Measurements from ENCODE around the gene MKRN3.
A peak's percentile ranks its signal among the peaks of the same experiment; 100 is the strongest.

The MKRN3 gene

GRCh38 chr15:23565395-23566070, at the start of gene MKRN3:
Gene MKRN3, plus strand, starts transcription at chr15:23565674. Its CDS starts 109 bp downstream, at chr15:23565783.
- DNase-seq (ENCODE audit: low spot score): peak; percentile 34

- no peak for DNase-seq (ENCODE audit: low spot score)
Measured at GRCh38 chr15:23516866-23517265, 48.6 kb upstream of the MKRN3 start.

- DNase-seq (ENCODE audit: low spot score): no peak
Measured at GRCh38 chr15:23518104-23518503, 47.4 kb upstream of the MKRN3 start.

GRCh38 chr15:23524816-23525215, 40.7 kb upstream of the MKRN3 start:
- DNase-seq (ENCODE audit: low spot score): no peak

- no peak for DNase-seq (ENCODE audit: low spot score)
Measured at GRCh38 chr15:23529891-23530290, 35.6 kb upstream of the MKRN3 start.

GRCh38 chr15:23532024-23532423, 33.5 kb upstream of the MKRN3 start:
- DNase-seq (ENCODE audit: low spot score): no peak

- no peak for DNase-seq (ENCODE audit: low spot score)
Measured at GRCh38 chr15:23536659-23537058, 28.8 kb upstream of the MKRN3 start.

- no peak for DNase-seq (ENCODE audit: low spot score)
Measured at GRCh38 chr15:23538648-23539047, 26.8 kb upstream of the MKRN3 start.

- no peak for DNase-seq (ENCODE audit: low spot score)
Measured at GRCh38 chr15:23539892-23540291, 25.6 kb upstream of the MKRN3 start.

- DNase-seq (ENCODE audit: low spot score): no peak
Measured at GRCh38 chr15:23546158-23546557, 19.3 kb upstream of the MKRN3 start.

GRCh38 chr15:23548071-23548470, 17.4 kb upstream of the MKRN3 start:
- no peak for DNase-seq (ENCODE audit: low spot score)

- no peak for DNase-seq (ENCODE audit: low spot score)
Measured at GRCh38 chr15:23561914-23562313, 3.6 kb upstream of the MKRN3 start.

GRCh38 chr15:23564821-23565394, 566 bp upstream of the MKRN3 start:
- no peak for DNase-seq (ENCODE audit: low spot score)

- peak; percentile 40 for DNase-seq (ENCODE audit: low spot score)
Measured at GRCh38 chr15:23566071-23566554, 639 bp downstream of the MKRN3 start.

GRCh38 chr15:23566651-23567050, 1.2 kb downstream of the MKRN3 start:
- DNase-seq (ENCODE audit: low spot score): no peak

- no peak for DNase-seq (ENCODE audit: low spot score)
Measured at GRCh38 chr15:23567921-23568320, 2.4 kb downstream of the MKRN3 start.

- no peak for DNase-seq (ENCODE audit: low spot score)
Measured at GRCh38 chr15:23569151-23569925, 3.9 kb downstream of the MKRN3 start.

- DNase-seq (ENCODE audit: low spot score): no peak
Measured at GRCh38 chr15:23570486-23570885, 5.0 kb downstream of the MKRN3 start.

- DNase-seq (ENCODE audit: low spot score): no peak
Measured at GRCh38 chr15:23572844-23573243, 7.4 kb downstream of the MKRN3 start.

- DNase-seq (ENCODE audit: low spot score): no peak
Measured at GRCh38 chr15:23574742-23575141, 9.3 kb downstream of the MKRN3 start.

- no peak for DNase-seq (ENCODE audit: low spot score)
Measured at GRCh38 chr15:23576061-23576460, 10.6 kb downstream of the MKRN3 start.

GRCh38 chr15:23578521-23579150, 13.2 kb downstream of the MKRN3 start:
- DNase-seq (ENCODE audit: low spot score): no peak

GRCh38 chr15:23588268-23588667, 22.8 kb downstream of the MKRN3 start:
- DNase-seq (ENCODE audit: low spot score): no peak
